ENCODE measurements around the gene ASB16. TPM values are rescaled to one million over a fixed set of nuclear protein-coding genes. Genes with fewer than 3 reads are reported as not detected.

Gene ASB16
- total RNA-seq, 2 donors from 2014 or later: 2.3 to 3.9 TPM

DNA sequence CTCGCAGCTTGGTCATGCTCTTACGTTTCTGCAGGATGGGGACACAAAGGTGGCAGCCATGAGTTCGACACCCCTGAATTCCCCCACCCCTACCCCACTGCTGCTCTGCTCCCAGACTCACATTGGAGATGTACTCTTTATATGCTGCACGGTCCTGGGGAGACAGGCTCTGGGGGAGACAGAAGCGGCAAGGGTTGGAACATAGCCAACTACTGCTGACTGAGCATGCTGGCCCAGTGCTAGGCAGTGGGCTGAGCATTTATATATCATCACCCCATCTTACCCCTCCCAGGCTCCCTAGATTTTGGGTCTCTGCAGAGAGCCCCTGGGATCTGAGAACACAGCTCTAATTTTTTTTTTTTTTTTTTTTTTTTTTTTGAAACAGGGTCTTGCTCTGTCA lies 37.2 kb downstream of the ASB16 start:
- Histone ChIP-seq H3K9me3 (no peaks in the 10 kb centered on the region), H3K4me1 (ENCODE audit: control insufficient read depth in 1 of 2, low read depth in 2 of 2) (peaks cover 4 to 11% of the 10 kb centered on the region in 2 donors), H3K4me3 (no peak overlapping the region), H3K36me3 (peaks cover 38% of the 10 kb centered on the region), H3K27ac (no peak overlapping the region), H3K27me3 (replicated peaks; ENCODE audit: insufficient read depth) (no peaks in the 10 kb centered on the region)
- ATAC-seq (ENCODE audit: insufficient number of reproducible peaks, low FRiP score, low read depth) (no peak), DNase-seq (ENCODE audit: low spot score) (no peak)
- TF ChIP-seq, protein P1, sequence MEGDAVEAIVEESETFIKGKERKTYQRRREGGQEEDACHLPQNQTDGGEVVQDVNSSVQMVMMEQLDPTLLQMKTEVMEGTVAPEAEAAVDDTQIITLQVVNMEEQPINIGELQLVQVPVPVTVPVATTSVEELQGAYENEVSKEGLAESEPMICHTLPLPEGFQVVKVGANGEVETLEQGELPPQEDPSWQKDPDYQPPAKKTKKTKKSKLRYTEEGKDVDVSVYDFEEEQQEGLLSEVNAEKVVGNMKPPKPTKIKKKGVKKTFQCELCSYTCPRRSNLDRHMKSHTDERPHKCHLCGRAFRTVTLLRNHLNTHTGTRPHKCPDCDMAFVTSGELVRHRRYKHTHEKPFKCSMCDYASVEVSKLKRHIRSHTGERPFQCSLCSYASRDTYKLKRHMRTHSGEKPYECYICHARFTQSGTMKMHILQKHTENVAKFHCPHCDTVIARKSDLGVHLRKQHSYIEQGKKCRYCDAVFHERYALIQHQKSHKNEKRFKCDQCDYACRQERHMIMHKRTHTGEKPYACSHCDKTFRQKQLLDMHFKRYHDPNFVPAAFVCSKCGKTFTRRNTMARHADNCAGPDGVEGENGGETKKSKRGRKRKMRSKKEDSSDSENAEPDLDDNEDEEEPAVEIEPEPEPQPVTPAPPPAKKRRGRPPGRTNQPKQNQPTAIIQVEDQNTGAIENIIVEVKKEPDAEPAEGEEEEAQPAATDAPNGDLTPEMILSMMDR (IDR thresholded peaks at IDR 0.05): no peak

DNA sequence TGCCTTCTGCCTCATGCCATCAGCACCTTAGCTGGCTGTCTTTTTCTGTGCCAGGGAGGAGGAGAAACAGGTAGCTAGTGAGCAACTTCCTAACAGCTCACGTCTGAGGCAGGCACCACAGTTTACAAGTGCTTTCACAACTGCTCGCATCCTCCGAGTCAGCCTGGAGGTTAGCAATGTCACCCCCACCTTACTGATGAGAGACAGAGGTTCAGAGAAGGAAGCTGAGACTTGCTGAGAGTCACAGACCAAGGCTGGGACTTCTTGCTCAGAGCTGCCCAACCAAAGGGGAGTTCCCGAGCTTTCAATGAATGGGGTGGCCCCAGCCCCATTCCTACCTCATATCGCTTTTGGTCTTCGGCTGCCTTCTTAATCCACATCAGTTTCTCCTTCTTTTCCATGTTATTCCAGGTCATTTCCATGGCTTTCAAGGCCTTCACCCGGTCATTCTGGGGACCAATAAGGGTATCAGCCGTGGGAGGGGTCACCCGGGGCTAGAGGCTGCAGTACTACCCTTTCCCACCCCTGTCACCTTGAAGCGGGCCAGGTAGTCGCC lies 39.4 kb downstream of the ASB16 start:
- H3K27ac ChIP-seq: no peak overlapping the region
- H3K4me1 ChIP-seq (ENCODE audit: control insufficient read depth in 1 of 2, low read depth in 2 of 2): peaks cover 4 to 11% of the 10 kb centered on the region in 2 donors
- H3K9me3 ChIP-seq: no peaks in the 10 kb centered on the region
- DNase-seq (ENCODE audit: low spot score): no peak
- no peak overlapping the region for H3K4me3 ChIP-seq
- H3K36me3 ChIP-seq: peaks cover 49% of the 10 kb centered on the region
- TF ChIP-seq, protein P1 (IDR thresholded peaks at IDR 0.05): no peak
- H3K27me3 ChIP-seq (replicated peaks; ENCODE audit: insufficient read depth): no peaks in the 10 kb centered on the region
- no peak for ATAC-seq (ENCODE audit: insufficient number of reproducible peaks, low FRiP score, low read depth)

DNA sequence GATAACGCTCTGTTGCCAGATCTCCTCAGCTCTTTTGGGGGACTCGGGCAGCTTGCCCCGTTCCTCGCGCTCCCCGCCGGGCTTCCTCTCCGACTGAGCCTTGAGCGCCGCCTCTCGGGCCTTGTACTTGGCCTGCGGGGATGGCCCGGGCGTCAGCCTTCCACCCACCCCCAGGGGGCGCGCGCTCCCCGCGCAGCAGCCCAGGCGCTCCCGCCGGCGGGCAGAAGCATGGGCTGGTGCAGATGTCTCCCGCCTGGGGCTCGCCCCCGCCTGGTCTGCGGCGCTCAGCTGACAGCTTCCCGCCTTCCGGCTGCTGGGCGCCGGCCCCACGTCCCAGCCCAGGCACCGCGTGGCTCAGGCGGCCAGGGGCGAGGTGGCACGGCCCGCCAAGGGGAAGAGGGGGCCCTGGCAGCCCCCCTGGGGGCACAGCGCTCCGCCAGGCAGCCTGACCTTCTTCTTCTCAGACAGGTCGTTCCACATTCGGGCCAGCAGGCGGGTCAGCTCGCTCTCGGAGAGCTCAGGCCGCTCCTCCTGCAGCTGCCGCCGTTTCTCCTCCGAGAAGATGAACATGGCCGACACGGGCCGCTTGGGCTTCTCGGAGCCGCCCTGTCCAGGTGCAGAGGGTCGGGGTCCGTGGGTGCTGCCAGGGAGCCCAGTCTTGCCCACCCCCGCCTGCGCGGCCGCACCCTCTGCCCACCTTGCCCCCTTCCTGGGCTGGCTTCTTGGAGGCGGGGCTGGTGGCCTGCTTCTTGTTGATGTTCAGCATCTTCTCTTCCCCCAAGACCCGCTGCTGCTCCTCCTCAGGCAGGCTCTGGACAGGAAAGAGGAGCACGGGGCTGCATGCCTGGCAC lies 40.1 kb downstream of the ASB16 start:
- Histone ChIP-seq H3K9me3 (no peaks in the 10 kb centered on the region), H3K4me3 (peak overlapping the region; percentile 16), H3K27ac (no peak overlapping the region), H3K36me3 (peaks cover 56% of the 10 kb centered on the region), H3K4me1 (ENCODE audit: control insufficient read depth in 1 of 2, low read depth in 2 of 2) (peaks cover 4 to 11% of the 10 kb centered on the region in 2 donors), H3K27me3 (replicated peaks; ENCODE audit: insufficient read depth) (no peaks in the 10 kb centered on the region)
- ATAC-seq (ENCODE audit: insufficient number of reproducible peaks, low FRiP score, low read depth): no peak
- TF ChIP-seq, protein P1 (IDR thresholded peaks at IDR 0.05): peak; percentile 98
- DNase-seq (ENCODE audit: low spot score): peak; percentile 61

DNA sequence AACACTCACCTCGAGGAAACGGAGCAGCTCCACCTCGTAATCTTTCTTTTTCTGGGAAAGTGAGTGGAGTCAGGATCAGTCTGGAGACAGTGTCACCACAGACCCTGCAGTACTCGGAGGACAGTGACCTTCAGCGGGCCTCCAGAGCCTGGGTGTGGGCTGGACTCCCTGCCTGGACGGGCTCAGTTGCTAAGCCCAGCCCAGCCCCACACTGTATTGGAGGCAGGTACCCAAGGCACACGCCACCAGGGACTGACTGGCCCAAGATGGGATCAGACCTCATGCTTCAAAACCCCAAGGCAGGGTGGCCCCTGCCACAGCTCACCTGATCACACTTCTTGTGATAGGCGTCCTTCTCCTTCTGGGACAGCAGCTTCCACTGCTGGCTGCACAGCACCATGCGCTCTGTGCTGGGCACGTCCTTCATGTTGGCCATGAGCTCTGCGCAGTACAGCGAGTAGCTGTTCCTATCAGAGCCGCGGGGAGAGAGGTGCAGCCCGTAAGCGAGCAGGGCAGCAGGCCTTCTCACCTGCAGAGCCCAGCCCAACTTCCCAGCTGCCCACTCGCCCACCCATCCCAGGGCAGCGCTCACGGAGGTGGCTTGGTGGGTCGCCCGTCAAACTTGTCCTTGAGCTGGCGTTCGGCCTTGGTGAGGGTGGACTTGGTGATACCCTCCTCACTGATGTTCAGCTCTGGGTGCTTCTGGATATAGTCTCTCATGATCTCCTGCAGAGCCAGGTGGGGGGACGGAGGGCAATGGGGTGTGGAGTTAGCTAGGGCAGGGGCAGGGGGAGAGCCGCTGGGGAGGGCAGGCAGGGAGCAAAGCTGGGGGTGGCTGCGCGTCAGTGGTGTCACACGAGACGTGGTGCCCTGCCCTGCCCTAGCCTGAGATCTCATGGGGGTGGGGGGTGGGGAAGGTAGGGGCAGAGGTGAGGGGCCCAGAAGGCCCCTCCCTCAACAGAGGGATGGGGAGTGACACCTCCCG lies 41.1 kb downstream of the ASB16 start:
- peaks cover 4 to 11% of the 10 kb centered on the region in 2 donors for H3K4me1 ChIP-seq (ENCODE audit: control insufficient read depth in 1 of 2, low read depth in 2 of 2)
- no peak for DNase-seq (ENCODE audit: low spot score)
- no peak for ATAC-seq (ENCODE audit: insufficient number of reproducible peaks, low FRiP score, low read depth)
- no peak overlapping the region for H3K4me3 ChIP-seq
- peaks cover 62% of the 10 kb centered on the region for H3K36me3 ChIP-seq
- TF ChIP-seq, protein P1 (IDR thresholded peaks at IDR 0.05): no peak
- H3K9me3 ChIP-seq: no peaks in the 10 kb centered on the region
- no peak overlapping the region for H3K27ac ChIP-seq
- H3K27me3 ChIP-seq (replicated peaks; ENCODE audit: insufficient read depth): no peaks in the 10 kb centered on the region
